Skeletal muscle cell (primary cell): ENCODE results near the gene TSC2.
"Not testable (repeated sequence)": the region's sequence is repeated elsewhere in the genome, so short reads cannot be mapped to it uniquely, and the experiment has no call there.

Experiments
- DNase-seq: peaks from one replicate; pipeline ENCODE4 v3.0.0-alpha.2; 2010; ENCODE audit warnings: low read depth
- H3K4me3 ChIP-seq: 2 replicates; pipeline ENCODE4 v1.5.1; 2011; ENCODE audit warnings: low read depth, mild to moderate bottlenecking, control low read depth, low read length, moderate library complexity

Gene TSC2

GRCh38 chr16:2111009-2111353, 63.2 kb downstream of the TSC2 start:
- not testable (repeated sequence) for H3K4me3 ChIP-seq, DNase-seq

GRCh38 chr16:2111412-2112335, 63.9 kb downstream of the TSC2 start:
- DNase-seq, H3K4me3 ChIP-seq: not testable (repeated sequence)

GRCh38 chr16:2112539-2113106, 64.8 kb downstream of the TSC2 start:
- not testable (repeated sequence) for DNase-seq, H3K4me3 ChIP-seq

- DNase-seq, H3K4me3 ChIP-seq: not testable (repeated sequence)
Observed at GRCh38 chr16:2114225-2114624, 66.4 kb downstream of the TSC2 start.

- not testable (repeated sequence) for DNase-seq, H3K4me3 ChIP-seq
Observed at GRCh38 chr16:2114885-2115590, 67.3 kb downstream of the TSC2 start.

DNA sequence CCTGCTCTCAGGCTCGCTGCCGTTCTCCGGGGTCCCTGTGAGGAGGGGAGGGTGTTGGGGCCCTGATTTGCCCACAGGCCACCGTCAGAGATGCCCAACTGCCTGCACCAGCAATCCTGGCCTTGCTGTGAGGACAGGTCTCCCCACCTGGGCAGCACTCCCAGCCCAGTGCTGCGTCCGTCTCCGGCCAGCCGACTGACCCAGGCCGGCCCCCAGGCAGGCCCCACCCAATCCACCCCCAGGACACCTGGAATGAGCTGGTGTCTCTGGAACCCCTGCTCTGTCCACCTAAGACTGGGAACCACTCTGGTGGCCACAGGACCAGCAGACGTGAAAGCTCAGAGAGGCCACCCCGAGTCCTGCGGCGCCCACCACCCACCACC, 67.8 kb downstream of the TSC2 start:
- no peak for DNase-seq
- no peak overlapping the region for H3K4me3 ChIP-seq

GRCh38 chr16:2116428-2116827, 68.6 kb downstream of the TSC2 start:
- not testable (repeated sequence) for H3K4me3 ChIP-seq, DNase-seq

DNA sequence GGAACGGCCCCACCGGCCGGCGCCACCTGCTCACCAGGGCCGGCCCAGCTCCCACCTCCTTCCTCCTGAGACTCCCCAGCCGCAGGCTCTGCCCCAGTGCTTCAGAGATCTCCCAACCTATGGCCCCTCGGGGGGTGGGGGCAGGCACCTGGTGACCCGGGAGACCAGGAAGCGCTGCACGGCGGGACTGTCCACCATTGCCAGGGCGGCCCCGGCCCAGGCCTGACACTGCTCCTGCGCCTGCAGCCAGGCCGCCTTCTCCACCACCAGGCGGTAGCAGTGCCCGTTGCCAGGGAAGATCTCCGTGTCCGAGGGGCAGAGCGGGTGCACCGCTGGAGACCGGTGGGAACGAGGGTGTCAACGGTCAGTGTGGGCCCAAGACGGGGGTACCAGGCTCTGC, 69.6 kb downstream of the TSC2 start:
- not testable (repeated sequence) for DNase-seq, H3K4me3 ChIP-seq

- DNase-seq, H3K4me3 ChIP-seq: not testable (repeated sequence)
Observed at GRCh38 chr16:2117960-2118722, 70.4 kb downstream of the TSC2 start.

DNA sequence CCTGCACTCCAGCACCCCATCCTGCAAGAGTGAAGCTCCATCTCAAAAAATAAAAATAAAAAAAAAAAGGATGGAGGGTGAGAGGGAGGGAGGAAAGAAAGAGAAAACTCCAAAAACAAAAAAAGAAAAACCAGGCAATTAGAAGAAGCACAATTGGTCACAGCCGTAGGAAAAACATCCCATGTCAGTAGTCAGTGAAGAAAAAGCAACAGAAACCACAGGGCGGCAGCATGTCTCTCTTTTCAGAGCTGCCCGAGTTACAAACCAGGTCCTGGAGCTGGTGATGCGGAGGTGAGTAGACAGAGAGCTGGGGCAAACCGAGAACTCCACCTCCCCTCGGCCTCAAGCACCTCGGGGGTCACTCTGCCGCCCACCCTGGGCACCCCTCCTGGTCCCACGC, 73.5 kb downstream of the TSC2 start:
- DNase-seq, H3K4me3 ChIP-seq: not testable (repeated sequence)

- DNase-seq: no peak
- no peak overlapping the region for H3K4me3 ChIP-seq
Observed at GRCh38 chr16:2121853-2122252, 74.1 kb downstream of the TSC2 start.

GRCh38 chr16:2122429-2122828, 74.6 kb downstream of the TSC2 start:
- H3K4me3 ChIP-seq: no peak overlapping the region

GRCh38 chr16:2122934-2123683, 75.3 kb downstream of the TSC2 start:
- H3K4me3 ChIP-seq, DNase-seq: not testable (repeated sequence)

More at GRCh38 chr16:2122429-2122828, 74.6 kb downstream of the TSC2 start:
- no peak for DNase-seq

DNA sequence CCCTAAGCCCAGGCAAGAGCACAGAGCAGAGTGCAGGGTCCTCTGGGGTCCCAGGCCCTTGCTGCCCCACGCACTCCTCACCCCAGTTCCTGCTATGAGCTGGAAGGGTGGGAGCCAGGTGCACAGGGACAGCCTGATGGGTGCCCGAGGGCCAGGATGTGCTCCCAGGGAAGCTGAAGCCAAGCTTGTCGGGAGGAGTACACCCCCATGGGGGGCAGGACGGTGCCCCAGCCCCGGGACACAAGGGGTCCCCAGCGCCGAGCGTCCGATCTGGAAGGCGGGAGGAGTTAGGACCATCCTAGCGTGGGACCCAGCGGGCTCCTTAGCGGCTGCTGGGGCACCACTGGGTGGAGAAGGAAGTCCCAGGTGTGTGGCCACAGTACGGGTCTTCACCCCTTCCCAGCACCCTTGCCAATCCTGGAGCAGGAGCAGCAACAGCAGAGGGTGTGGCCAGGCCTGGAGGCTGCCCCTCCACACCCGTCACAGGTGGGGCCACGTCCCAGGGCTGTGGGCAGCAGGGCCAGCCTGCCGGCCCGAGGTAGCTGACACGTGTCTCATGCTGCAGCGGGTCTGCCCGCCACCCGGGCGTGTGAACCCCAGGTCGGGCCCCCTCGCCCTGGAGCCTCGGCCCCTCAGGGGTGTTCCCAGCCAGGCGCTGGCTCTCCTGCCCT, 76.1 kb downstream of the TSC2 start:
- not testable (repeated sequence) for DNase-seq, H3K4me3 ChIP-seq

GRCh38 chr16:2124377-2124693, 76.5 kb downstream of the TSC2 start:
- not testable (repeated sequence) for H3K4me3 ChIP-seq, DNase-seq

DNA sequence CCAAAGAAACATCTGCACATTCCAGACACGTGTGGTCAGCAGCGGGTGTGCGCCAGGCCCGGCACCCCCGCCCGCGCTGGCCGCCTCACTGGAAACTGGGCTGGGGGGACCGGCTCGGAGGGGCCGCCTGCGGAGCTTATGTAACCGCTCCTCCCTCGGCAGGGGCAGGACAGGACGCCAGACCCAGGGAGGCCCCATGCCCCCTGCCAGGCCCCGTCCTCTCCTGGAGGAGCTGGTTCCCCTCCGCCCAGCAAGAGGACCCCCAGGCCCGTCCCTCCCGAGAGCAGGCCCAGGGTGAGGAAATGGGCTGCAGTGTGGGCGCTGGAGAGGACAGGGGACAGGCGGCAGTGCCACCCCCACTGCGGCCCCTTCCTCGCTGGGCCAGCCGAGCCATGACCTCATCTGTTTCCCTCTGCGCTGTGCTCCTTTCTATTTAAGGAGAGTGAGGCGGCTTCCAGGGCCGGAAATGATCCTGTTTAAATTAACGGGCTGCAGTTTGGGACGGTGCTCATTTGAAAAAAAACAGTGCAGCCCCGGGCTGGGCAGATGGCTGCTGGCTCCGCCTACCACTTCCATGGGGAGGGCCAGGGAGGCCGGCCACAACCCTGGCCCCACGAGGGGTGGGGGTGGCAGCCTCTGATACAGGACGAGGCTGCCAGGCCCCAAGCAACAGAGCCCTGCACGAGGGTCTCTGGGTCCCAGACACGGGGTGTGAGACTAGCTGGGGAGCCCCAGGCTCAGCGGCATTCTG, 77.1 kb downstream of the TSC2 start:
- peak overlapping the region; percentile 20 for H3K4me3 ChIP-seq
- DNase-seq: not testable (repeated sequence)

DNA sequence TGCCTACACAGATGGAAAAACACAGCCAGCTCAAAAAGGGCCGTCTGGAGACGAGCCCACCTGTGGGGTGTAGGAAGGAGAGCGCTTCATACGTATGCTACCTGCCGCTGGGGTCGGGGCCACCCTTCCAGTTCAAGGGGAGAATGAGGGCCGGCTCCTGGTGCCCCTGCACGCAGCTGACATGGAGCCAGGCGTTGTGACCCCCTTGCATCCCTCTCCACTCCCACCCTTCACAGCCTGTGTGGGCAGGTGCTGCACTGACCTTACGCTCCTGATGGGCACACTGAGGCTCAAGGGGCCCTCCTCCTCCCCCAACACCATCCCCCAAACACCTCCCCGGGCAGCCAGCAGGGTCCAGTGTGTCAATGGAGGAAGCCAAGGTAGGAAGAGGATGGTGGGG, 77.8 kb downstream of the TSC2 start:
- DNase-seq, H3K4me3 ChIP-seq: not testable (repeated sequence)
